Loucy (cell line): ENCODE measurements around the gene SPNS3.

Experiments used
- EZH2phosphoT487 ChIP-seq: fragments of 200-600 bp; IDR thresholded peaks from 2 replicates; pipeline ENCODE4 v1.6.1; 2018; ENCODE audit warnings: antibody characterized with exemption, mild to moderate bottlenecking, moderate library complexity, borderline replicate concordance
- TF ChIP-seq, protein P1 (sequence below): fragments of 200-600 bp; sonication (generic); conservative IDR thresholded peaks from 2 replicates; pipeline ENCODE4 v1.5.1; 2014; ENCODE audit warnings: mild to moderate bottlenecking, antibody characterized with exemption, low read length

DNA sequence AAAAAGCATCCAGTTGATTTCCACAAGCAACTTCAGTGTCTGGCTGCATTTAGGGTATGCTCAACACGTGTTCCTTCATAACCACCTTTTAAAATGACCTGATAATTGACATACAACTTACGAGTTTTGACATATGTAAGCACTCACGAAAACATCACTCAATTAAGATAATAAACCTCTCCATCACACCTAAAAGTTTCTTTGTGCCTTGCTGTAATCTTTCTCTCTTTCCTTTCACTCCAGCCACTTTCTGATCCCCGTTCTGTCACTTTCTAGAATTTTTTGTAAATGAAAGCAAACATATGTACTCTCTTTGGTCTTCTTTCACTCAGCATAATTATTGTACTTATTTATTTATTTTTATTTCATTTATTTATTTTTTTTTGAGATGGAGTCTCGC lies 46.6 kb upstream of the SPNS3 start:
- TF ChIP-seq, protein P1, sequence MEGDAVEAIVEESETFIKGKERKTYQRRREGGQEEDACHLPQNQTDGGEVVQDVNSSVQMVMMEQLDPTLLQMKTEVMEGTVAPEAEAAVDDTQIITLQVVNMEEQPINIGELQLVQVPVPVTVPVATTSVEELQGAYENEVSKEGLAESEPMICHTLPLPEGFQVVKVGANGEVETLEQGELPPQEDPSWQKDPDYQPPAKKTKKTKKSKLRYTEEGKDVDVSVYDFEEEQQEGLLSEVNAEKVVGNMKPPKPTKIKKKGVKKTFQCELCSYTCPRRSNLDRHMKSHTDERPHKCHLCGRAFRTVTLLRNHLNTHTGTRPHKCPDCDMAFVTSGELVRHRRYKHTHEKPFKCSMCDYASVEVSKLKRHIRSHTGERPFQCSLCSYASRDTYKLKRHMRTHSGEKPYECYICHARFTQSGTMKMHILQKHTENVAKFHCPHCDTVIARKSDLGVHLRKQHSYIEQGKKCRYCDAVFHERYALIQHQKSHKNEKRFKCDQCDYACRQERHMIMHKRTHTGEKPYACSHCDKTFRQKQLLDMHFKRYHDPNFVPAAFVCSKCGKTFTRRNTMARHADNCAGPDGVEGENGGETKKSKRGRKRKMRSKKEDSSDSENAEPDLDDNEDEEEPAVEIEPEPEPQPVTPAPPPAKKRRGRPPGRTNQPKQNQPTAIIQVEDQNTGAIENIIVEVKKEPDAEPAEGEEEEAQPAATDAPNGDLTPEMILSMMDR: no peak
- TF ChIP-seq EZH2phosphoT487: no peak
